ENCODE results near the gene LIMS1. TPM values are rescaled to one million over a fixed set of nuclear protein-coding genes. Genes with fewer than 3 reads are reported as not detected.
"Not testable (repeated sequence)": the region's sequence is repeated elsewhere in the genome, so short reads cannot be mapped to it uniquely, and the experiment has no call there.

The LIMS1 gene
- polyA plus RNA-seq, 2 donors: 11.0 to 14.4 TPM

DNA sequence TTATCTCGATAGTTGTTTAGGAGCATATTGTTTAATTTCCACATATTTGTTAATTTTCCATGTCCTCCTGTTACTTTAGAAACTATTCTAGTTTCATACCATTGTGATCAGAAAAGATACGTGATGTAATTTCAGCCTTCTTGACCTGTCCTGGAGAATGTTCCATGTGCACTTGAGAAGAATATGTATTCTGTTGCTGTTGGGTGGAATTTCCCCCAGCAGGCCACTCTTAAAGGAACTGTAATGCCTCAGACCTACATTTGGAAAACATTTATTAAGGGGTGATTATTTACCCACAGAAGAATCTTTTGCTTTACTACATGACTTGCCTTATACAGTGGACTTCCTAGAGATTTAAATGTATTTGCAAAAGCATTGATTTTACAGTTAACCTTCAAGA lies 55.5 kb downstream of the LIMS1 start:
- Histone ChIP-seq H3K4me3 (ENCODE audit: low read depth in 1 of 2, low read length in 2 of 2) (no peak overlapping the region), H3K36me3 (ENCODE audit: control insufficient read depth in 2 of 2, insufficient read depth in 2 of 2, low read length in 1 of 2) (no peaks in the 10 kb centered on the region), H3K27me3 (ENCODE audit: control insufficient read depth in 1 of 2, insufficient read depth in 2 of 2, low read length in 2 of 2) (no peaks in the 10 kb centered on the region), H3K9me3 (ENCODE audit: control insufficient read depth in 2 of 2, insufficient read depth in 1 of 2, low read depth in 1 of 2, low read length in 1 of 2) (no peaks in the 10 kb centered on the region), H3K4me1 (ENCODE audit: control insufficient read depth in 2 of 2, insufficient read depth in 2 of 2, low read length in 1 of 2) (peaks cover 0 to under 1% of the 10 kb centered on the region in 2 donors), H3K27ac (ENCODE audit: low read depth in 2 of 2, low read length in 1 of 2) (no peak overlapping the region)
- WGBS, 2 donors: 82 to 83% methylated on average over 2 of the region's 2 CpGs

- Histone ChIP-seq H3K36me3 (ENCODE audit: control insufficient read depth in 2 of 2, insufficient read depth in 2 of 2, low read length in 1 of 2) (no peaks in the 10 kb centered on the region), H3K4me1 (ENCODE audit: control insufficient read depth in 2 of 2, insufficient read depth in 2 of 2, low read length in 1 of 2) (peaks cover 0 to 3% of the 10 kb centered on the region in 2 donors), H3K9me3 (ENCODE audit: control insufficient read depth in 2 of 2, insufficient read depth in 1 of 2, low read depth in 1 of 2, low read length in 1 of 2) (no peaks in the 10 kb centered on the region), H3K27me3 (ENCODE audit: control insufficient read depth in 1 of 2, insufficient read depth in 2 of 2, low read length in 2 of 2) (no peaks in the 10 kb centered on the region), H3K4me3 (ENCODE audit: low read depth in 1 of 2, low read length in 2 of 2) (no peak overlapping the region), H3K27ac (ENCODE audit: low read depth in 2 of 2, low read length in 1 of 2) (no peak overlapping the region)
- WGBS, 2 donors: 88 to 92% methylated on average over 6 of the region's 6 CpGs
Measured at GRCh38 chr2:108591163-108591562, 56.9 kb downstream of the LIMS1 start.

- Histone ChIP-seq H3K4me3 (ENCODE audit: low read depth in 1 of 2, low read length in 2 of 2) (no peak overlapping the region), H3K27me3 (ENCODE audit: control insufficient read depth in 1 of 2, insufficient read depth in 2 of 2, low read length in 2 of 2) (no peaks in the 10 kb centered on the region), H3K9me3 (ENCODE audit: control insufficient read depth in 2 of 2, insufficient read depth in 1 of 2, low read depth in 1 of 2, low read length in 1 of 2) (no peaks in the 10 kb centered on the region), H3K4me1 (ENCODE audit: control insufficient read depth in 2 of 2, insufficient read depth in 2 of 2, low read length in 1 of 2) (peaks cover 0 to 3% of the 10 kb centered on the region in 2 donors), H3K36me3 (ENCODE audit: control insufficient read depth in 2 of 2, insufficient read depth in 2 of 2, low read length in 1 of 2) (no peaks in the 10 kb centered on the region), H3K27ac (ENCODE audit: low read depth in 2 of 2, low read length in 1 of 2) (peak overlapping the region; percentile 12 to 42)
Measured at GRCh38 chr2:108593547-108594098, 59.4 kb downstream of the LIMS1 start.

- H3K9me3 ChIP-seq (ENCODE audit: control insufficient read depth in 2 of 2, insufficient read depth in 1 of 2, low read depth in 1 of 2, low read length in 1 of 2): no peaks in the 10 kb centered on the region
- H3K27me3 ChIP-seq (ENCODE audit: control insufficient read depth in 1 of 2, insufficient read depth in 2 of 2, low read length in 2 of 2): no peaks in the 10 kb centered on the region
- no peak overlapping the region for H3K4me3 ChIP-seq (ENCODE audit: low read depth in 1 of 2, low read length in 2 of 2)
- peaks cover 0 to 3% of the 10 kb centered on the region in 2 donors for H3K4me1 ChIP-seq (ENCODE audit: control insufficient read depth in 2 of 2, insufficient read depth in 2 of 2, low read length in 1 of 2)
- WGBS, 2 donors: 34 to 44% methylated on average over 7 of the region's 7 CpGs
- no peaks in the 10 kb centered on the region for H3K36me3 ChIP-seq (ENCODE audit: control insufficient read depth in 2 of 2, insufficient read depth in 2 of 2, low read length in 1 of 2)
- H3K27ac ChIP-seq (ENCODE audit: low read depth in 2 of 2, low read length in 1 of 2): peak overlapping the region; percentile 31 to 60
Measured at GRCh38 chr2:108594132-108594981, 60.1 kb downstream of the LIMS1 start.

DNA sequence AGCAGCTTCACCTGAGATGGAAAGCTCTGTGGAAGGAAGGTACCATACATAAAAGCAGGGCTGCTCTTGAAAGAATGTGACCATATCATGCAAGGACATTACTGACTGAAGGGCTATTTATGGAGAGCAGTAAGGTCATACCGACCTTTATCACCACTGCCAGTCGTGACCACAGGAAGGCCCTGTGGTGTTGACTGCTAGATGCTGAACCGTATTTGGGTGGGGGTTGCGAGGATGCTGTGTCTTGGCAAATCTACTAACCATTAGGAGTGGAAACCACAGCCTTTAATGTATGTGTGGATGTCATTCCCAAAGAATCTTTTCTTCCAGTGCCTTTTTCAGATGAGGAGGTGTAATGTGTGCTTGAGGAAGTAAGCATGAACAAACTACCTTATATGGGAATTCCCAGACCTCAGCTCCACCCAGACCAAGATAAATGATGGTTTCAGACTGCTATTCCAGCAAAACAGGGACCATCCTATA lies 60.8 kb downstream of the LIMS1 start:
- peak overlapping the region in 1 of 2 donors; percentile 31 for H3K27ac ChIP-seq (ENCODE audit: low read depth in 2 of 2, low read length in 1 of 2)
- peaks cover 0 to 3% of the 10 kb centered on the region in 2 donors for H3K4me1 ChIP-seq (ENCODE audit: control insufficient read depth in 2 of 2, insufficient read depth in 2 of 2, low read length in 1 of 2)
- H3K27me3 ChIP-seq (ENCODE audit: control insufficient read depth in 1 of 2, insufficient read depth in 2 of 2, low read length in 2 of 2): no peaks in the 10 kb centered on the region
- no peaks in the 10 kb centered on the region for H3K36me3 ChIP-seq (ENCODE audit: control insufficient read depth in 2 of 2, insufficient read depth in 2 of 2, low read length in 1 of 2)
- H3K4me3 ChIP-seq (ENCODE audit: low read depth in 1 of 2, low read length in 2 of 2): no peak overlapping the region
- no peaks in the 10 kb centered on the region for H3K9me3 ChIP-seq (ENCODE audit: control insufficient read depth in 2 of 2, insufficient read depth in 1 of 2, low read depth in 1 of 2, low read length in 1 of 2)
- 59 to 62% methylated on average over 4 of the region's 4 CpGs for WGBS, 2 donors

DNA sequence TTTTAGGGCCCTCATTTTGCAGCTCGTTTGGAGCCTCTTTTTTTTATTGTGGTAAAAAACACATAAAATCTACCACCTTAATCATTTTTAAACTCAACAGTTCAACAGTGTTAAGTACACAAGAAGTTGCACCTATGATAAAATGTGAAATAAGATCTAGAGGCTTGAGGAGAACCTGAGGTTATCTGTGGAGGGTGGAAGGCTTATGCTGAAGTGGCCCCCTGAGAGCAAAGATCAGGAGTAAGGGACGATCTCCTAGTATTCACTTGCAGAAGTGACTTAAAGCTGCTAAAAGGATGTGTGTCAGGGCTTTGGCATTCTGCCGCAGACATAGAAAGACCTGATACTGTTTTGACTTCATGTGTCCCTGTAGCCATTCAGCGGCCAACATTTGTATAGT lies 61.5 kb downstream of the LIMS1 start:
- not testable (repeated sequence) for H3K36me3 ChIP-seq (ENCODE audit: control insufficient read depth in 2 of 2, insufficient read depth in 2 of 2, low read length in 1 of 2); H3K27me3 ChIP-seq (ENCODE audit: control insufficient read depth in 1 of 2, insufficient read depth in 2 of 2, low read length in 2 of 2); H3K9me3 ChIP-seq (ENCODE audit: control insufficient read depth in 2 of 2, insufficient read depth in 1 of 2, low read depth in 1 of 2, low read length in 1 of 2); H3K4me3 ChIP-seq (ENCODE audit: low read depth in 1 of 2, low read length in 2 of 2); H3K4me1 ChIP-seq (ENCODE audit: control insufficient read depth in 2 of 2, insufficient read depth in 2 of 2, low read length in 1 of 2); H3K27ac ChIP-seq (ENCODE audit: low read depth in 2 of 2, low read length in 1 of 2)
- WGBS, 2 donors: 61 to 66% methylated on average over 3 to 4 of the region's 4 CpGs

DNA sequence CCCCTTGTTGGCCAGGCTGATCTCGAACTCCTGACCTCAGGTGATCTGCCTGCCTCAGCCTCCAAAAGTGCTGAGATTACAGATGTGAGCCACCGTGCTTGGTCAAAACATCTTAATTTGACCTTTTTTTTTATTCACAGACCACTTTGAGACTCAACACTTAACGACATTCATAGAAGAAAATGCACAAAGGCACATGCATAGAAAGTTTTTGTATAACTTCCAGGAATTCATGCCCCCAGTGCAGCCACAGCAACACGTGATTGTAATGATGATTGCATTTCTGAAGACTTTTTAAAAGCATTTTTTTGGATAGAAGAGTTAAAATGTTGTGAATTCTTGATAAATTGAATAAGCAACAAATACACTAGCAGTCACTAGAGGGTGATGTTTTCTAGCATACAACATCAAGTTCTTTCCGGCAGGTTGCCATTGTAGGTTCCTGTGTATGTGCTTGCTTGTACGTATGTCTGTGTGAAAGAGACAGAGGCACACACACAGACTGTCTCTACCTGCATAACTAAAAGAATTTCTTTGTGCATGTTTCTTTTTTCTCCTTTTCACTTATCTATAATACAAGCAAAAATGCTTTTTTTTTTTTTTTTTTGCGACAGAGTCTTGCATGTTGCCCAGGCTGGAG lies 63.0 kb downstream of the LIMS1 start:
- WGBS, 2 donors: 50 to 55% methylated on average over 7 of the region's 7 CpGs
- not testable (repeated sequence) for H3K4me1 ChIP-seq (ENCODE audit: control insufficient read depth in 2 of 2, insufficient read depth in 2 of 2, low read length in 1 of 2); H3K9me3 ChIP-seq (ENCODE audit: control insufficient read depth in 2 of 2, insufficient read depth in 1 of 2, low read depth in 1 of 2, low read length in 1 of 2); H3K27me3 ChIP-seq (ENCODE audit: control insufficient read depth in 1 of 2, insufficient read depth in 2 of 2, low read length in 2 of 2); H3K36me3 ChIP-seq (ENCODE audit: control insufficient read depth in 2 of 2, insufficient read depth in 2 of 2, low read length in 1 of 2); H3K4me3 ChIP-seq (ENCODE audit: low read depth in 1 of 2, low read length in 2 of 2); H3K27ac ChIP-seq (ENCODE audit: low read depth in 2 of 2, low read length in 1 of 2)

DNA sequence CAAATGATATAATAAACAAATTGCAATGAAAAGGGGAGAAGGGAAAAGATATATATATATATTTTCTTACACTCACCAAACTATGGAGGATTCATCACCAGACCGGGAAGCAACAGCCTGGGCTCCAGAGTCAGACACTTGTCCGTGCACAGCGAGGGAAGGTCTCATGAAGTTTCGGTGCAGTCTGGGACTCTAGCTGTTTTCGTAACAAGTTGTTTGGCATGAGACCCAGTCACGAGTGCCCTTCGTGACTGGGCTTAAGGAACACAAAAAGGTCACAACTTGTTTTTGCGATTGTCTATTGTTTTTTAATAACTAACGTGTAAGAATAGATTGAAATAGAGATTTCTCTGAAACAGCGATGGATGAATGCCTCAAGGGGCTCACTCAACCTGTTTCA lies 66.9 kb downstream of the LIMS1 start:
- not testable (repeated sequence) for H3K4me3 ChIP-seq (ENCODE audit: low read depth in 1 of 2, low read length in 2 of 2); H3K27me3 ChIP-seq (ENCODE audit: control insufficient read depth in 1 of 2, insufficient read depth in 2 of 2, low read length in 2 of 2); H3K36me3 ChIP-seq (ENCODE audit: control insufficient read depth in 2 of 2, insufficient read depth in 2 of 2, low read length in 1 of 2); H3K9me3 ChIP-seq (ENCODE audit: control insufficient read depth in 2 of 2, insufficient read depth in 1 of 2, low read depth in 1 of 2, low read length in 1 of 2); H3K27ac ChIP-seq (ENCODE audit: low read depth in 2 of 2, low read length in 1 of 2); H3K4me1 ChIP-seq (ENCODE audit: control insufficient read depth in 2 of 2, insufficient read depth in 2 of 2, low read length in 1 of 2)
- 89 to 94% methylated on average over 10 of the region's 10 CpGs for WGBS, 2 donors

DNA sequence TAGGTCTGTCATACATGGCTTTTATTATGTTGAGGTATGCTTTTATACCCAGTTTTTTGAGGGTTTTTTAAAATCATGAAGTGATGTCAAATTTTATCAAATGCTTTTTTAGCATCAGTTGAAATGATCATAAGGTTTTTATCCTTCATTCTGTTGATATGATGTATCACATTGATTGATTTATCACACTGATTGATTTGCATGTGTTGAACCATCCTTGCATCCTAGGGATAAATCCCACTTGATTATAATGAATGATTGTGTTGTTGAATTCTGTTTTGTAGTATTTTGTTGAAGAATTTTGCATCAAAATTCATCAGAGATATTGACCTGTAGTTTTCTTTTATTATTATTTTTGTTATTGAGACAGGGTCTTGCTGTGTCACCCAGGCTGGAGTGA lies 68.2 kb downstream of the LIMS1 start:
- H3K27ac ChIP-seq (ENCODE audit: low read depth in 2 of 2, low read length in 1 of 2): no peak overlapping the region
- no peaks in the 10 kb centered on the region for H3K9me3 ChIP-seq (ENCODE audit: control insufficient read depth in 2 of 2, insufficient read depth in 1 of 2, low read depth in 1 of 2, low read length in 1 of 2)
- H3K27me3 ChIP-seq (ENCODE audit: control insufficient read depth in 1 of 2, insufficient read depth in 2 of 2, low read length in 2 of 2): no peaks in the 10 kb centered on the region
- H3K4me1 ChIP-seq (ENCODE audit: control insufficient read depth in 2 of 2, insufficient read depth in 2 of 2, low read length in 1 of 2): peaks cover 0 to 2% of the 10 kb centered on the region in 2 donors
- peaks cover 0 to 3% of the 10 kb centered on the region in 2 donors for H3K36me3 ChIP-seq (ENCODE audit: control insufficient read depth in 2 of 2, insufficient read depth in 2 of 2, low read length in 1 of 2)
- no peak overlapping the region for H3K4me3 ChIP-seq (ENCODE audit: low read depth in 1 of 2, low read length in 2 of 2)
